Loucy (cell line): ENCODE measurements around the gene TSPAN3.

ENCODE experiments used
- CTCF ChIP-seq: fragments of 200-600 bp; sonication (generic); conservative IDR thresholded peaks from 2 replicates; pipeline ENCODE4 v1.5.1; 2014; ENCODE audit warnings: mild to moderate bottlenecking, antibody characterized with exemption, low read length
- EZH2phosphoT487 ChIP-seq: fragments of 200-600 bp; IDR thresholded peaks from 2 replicates; pipeline ENCODE4 v1.6.1; 2018; ENCODE audit warnings: antibody characterized with exemption, mild to moderate bottlenecking, moderate library complexity, borderline replicate concordance

GRCh38 chr15:77021803-77022381 is 49.0 kb downstream of the TSPAN3 start:
- TF ChIP-seq CTCF (no peak), EZH2phosphoT487 (no peak)
